Measurements from ENCODE around the gene WNT2B.
A peak's percentile ranks its signal among the peaks of the same experiment; 100 is the strongest.

DNA sequence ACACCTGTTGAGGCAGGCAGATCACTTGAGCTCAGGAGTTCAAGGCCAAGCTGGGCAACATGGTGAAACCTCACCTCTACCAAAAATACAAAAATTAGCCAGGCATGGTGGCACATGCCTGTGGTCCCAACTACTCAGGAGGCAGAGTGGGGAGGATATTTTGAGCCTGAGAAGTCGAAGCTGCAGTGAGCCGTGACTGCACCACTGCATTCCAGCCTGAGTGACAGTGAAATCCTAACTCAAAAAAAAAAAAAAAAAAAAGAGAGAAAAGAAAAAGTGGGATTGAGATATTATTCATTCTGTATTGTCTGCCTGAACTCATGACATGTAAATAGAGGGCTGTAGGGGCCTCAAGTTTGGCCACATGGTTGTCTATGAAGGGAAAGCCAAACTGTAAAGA, 37.3 kb downstream of the WNT2B start:
- TF ChIP-seq EP300 (IDR thresholded peaks at IDR 0.05; ENCODE audit: borderline replicate concordance), result no peak
- peak; percentile 85 for TF ChIP-seq TEAD4 (IDR thresholded peaks at IDR 0.05)
- no peak for TF ChIP-seq NFIC (IDR thresholded peaks at IDR 0.05)
- TF ChIP-seq TAF1 (IDR thresholded peaks at IDR 0.05; ENCODE audit: low read depth), result no peak
- TF ChIP-seq RAD21 (IDR thresholded peaks at IDR 0.05; ENCODE audit: low read depth), result no peak
- TF ChIP-seq, protein P1, sequence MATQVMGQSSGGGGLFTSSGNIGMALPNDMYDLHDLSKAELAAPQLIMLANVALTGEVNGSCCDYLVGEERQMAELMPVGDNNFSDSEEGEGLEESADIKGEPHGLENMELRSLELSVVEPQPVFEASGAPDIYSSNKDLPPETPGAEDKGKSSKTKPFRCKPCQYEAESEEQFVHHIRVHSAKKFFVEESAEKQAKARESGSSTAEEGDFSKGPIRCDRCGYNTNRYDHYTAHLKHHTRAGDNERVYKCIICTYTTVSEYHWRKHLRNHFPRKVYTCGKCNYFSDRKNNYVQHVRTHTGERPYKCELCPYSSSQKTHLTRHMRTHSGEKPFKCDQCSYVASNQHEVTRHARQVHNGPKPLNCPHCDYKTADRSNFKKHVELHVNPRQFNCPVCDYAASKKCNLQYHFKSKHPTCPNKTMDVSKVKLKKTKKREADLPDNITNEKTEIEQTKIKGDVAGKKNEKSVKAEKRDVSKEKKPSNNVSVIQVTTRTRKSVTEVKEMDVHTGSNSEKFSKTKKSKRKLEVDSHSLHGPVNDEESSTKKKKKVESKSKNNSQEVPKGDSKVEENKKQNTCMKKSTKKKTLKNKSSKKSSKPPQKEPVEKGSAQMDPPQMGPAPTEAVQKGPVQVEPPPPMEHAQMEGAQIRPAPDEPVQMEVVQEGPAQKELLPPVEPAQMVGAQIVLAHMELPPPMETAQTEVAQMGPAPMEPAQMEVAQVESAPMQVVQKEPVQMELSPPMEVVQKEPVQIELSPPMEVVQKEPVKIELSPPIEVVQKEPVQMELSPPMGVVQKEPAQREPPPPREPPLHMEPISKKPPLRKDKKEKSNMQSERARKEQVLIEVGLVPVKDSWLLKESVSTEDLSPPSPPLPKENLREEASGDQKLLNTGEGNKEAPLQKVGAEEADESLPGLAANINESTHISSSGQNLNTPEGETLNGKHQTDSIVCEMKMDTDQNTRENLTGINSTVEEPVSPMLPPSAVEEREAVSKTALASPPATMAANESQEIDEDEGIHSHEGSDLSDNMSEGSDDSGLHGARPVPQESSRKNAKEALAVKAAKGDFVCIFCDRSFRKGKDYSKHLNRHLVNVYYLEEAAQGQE (IDR thresholded peaks at IDR 0.05; ENCODE audit: low read depth), result no peak

Measured in Ishikawa (cell line).